ENCODE data around the gene NEU2.
"Not testable (repeated sequence)": the region's sequence is repeated elsewhere in the genome, so short reads cannot be mapped to it uniquely, and the experiment has no call there.

Gene NEU2

GRCh38 chr2:233011268-233011650 is 21.2 kb upstream of the NEU2 start:
- no peak for DNase-seq

- DNase-seq, result no peak
Observed at GRCh38 chr2:233011702-233012131, 20.8 kb upstream of the NEU2 start.

- DNase-seq, result no peak
Observed at GRCh38 chr2:233012301-233012971, 20.0 kb upstream of the NEU2 start.

- DNase-seq, result no peak
Observed at GRCh38 chr2:233013027-233013461, 19.4 kb upstream of the NEU2 start, which contains the start of gene NGEF. Gene NGEF (minus strand): TSS chr2:233013256. CDS start chr2:232974890, 38,366 bp downstream.

GRCh38 chr2:233013650-233014049 is 18.8 kb upstream of the NEU2 start:
- DNase-seq, result no peak

DNA sequence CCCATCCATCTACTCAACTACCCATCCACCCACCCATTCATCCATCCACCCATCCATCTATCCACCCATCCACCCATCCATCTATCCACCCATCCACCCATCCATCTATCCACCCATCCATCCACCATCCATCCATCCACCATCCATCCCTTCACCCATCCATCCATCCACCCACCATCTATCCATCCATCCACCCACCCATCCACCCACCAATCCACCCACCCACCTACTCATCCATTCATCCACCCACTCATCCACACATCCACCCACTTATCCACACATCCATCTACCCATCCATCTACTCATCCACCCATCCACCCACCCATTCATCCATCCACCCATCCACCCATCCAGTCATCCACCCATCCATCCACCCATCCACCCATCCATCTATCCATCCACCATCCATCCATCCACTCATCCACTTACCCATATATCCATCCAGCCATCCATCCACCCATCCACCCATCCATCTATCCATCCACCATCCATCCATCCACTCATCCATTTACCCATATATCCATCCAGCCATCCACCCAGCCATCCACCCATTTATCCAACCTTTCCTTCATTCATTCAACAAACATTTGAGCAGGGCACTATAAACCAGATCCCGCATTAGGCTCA is 17.3 kb upstream of the NEU2 start:
- no peak for DNase-seq

DNA sequence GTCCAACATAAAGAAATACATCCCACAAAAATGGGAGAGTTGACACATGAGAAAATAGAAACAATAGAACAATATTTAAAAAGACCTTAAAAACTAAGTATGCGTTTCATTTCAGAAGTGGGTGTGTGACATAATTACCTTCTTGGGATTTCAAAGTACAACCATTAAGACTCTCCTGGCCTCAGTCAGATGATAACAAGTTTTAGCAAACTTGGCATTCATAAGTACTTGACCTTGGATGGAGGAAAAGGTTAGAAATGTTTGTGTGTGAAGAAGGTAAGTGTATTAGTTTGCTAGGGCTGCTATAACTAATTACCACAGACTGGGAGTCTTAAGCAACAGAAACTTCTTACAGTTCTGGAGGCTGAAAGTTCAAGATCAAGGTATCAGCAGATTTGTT is 14.5 kb upstream of the NEU2 start:
- DNase-seq, result no peak

- DNase-seq, result not testable (repeated sequence)
Observed at GRCh38 chr2:233019610-233020009, 12.9 kb upstream of the NEU2 start.

DNA sequence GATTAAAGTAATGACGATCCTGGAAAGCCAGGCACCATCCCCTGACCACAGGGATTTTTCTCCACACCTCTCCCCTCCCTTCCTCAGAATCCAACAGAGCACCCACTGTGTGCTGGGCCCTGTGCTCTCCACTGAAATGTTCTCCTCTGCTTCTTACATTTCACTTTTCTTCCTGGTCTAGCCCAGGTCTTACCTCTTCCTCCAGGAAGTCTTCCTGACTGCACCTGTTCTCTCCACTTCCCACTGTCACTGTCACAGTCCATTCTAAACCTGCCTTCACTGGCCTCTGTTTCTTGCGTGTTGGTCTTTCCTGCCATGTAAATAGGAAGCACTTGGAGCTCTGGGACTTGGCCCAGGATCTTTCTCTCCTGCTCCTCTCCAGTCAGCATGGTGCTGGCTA is 12.0 kb upstream of the NEU2 start:
- no peak for DNase-seq

GRCh38 chr2:233021771-233022170 is 10.7 kb upstream of the NEU2 start:
- DNase-seq, result no peak

GRCh38 chr2:233022561-233022960 is 9.9 kb upstream of the NEU2 start:
- no peak for DNase-seq

GRCh38 chr2:233023007-233023760 is 9.3 kb upstream of the NEU2 start:
- DNase-seq, result no peak

GRCh38 chr2:233023761-233024410 is 8.6 kb upstream of the NEU2 start:
- no peak for DNase-seq

DNA sequence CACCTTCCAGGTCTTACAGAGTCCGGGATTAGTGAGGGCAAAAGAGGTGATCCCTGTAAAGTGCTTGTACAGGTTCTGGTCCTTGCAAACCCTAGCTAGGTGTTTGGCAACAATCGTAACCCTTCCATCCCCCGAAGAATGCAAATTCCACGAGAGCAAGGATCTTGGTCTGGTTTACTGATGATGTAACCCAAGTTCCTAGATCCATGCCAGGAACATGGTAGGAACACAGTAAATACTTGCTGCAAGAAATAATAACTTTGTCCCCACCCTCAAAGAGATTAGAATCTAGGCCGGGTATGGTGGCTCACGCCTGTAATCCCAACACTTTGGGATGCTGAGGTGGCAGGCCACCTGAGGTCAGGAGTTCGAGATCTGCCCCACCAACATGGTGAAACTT is 6.8 kb upstream of the NEU2 start:
- DNase-seq, result no peak

- DNase-seq, result no peak
Observed at GRCh38 chr2:233026198-233026813, 6.2 kb upstream of the NEU2 start.

DNA sequence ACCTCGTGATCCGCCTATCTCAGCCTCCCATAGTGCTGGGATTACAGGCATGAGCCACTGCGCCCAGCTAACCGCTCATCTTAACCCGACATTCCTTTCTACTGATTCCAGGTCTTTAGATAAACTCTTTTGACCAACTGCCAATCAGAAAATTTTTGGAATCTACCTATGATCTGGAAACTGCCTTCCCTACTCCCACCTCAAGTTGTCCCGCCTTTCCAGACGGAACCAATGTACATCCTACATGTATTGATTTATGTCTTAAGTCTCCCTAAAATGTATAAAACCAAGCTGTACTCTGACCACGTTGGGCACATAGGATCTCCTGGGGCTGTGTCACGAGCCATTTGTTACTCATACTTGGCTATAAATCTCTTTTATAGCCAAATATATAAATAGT is 3.2 kb upstream of the NEU2 start:
- DNase-seq, result no peak

DNA sequence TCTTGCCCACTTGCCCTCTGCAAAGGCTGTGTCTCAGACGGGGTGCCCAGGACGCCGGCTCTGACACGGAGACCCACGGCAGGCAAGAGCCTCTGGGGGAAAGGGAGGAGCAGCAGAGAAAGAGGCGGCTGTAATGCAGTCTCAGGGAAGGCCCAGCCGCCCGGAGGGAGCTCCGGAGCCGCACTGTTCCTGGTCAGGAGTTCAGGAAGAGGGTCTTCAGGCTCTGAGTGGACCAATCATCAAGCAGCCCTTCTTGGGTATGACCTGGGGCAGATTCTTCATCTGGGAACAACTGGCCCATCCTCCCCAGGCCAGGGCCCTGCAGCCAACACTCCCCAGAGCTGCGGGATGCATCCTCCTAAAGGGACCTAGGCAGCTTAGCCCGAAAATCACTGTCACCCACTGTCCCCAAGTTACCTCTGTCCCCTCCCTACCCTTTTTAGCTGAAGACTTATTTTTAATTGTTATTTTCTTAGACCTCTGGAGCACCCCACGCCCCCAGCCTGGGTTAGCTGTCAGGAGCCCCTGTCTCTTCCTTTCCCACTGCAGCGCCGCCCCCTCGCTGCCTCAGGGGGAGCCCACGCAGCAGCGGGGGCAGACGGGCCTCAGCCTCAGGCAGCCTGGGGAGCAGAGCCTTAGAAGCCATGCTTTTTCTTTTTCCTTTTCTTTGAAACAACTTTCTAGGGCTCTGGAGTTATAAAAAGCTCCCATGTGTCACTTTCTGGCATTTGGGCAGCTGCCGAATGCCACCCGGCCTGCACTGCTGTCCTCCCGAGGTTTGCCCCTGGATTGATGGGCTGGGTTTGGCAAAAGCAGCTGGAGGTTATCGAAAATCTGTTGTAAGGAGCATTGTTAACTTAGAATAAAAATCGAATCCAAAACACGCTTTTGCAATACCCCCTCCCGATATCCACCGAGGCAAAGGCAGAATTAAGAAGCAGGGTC is 644 bp upstream of the NEU2 start:
- DNase-seq, result no peak

GRCh38 chr2:233033672-233034071 is 1.2 kb downstream of the NEU2 start:
- no peak for DNase-seq

GRCh38 chr2:233034091-233034882 is 1.8 kb downstream of the NEU2 start:
- no peak for DNase-seq

DNA sequence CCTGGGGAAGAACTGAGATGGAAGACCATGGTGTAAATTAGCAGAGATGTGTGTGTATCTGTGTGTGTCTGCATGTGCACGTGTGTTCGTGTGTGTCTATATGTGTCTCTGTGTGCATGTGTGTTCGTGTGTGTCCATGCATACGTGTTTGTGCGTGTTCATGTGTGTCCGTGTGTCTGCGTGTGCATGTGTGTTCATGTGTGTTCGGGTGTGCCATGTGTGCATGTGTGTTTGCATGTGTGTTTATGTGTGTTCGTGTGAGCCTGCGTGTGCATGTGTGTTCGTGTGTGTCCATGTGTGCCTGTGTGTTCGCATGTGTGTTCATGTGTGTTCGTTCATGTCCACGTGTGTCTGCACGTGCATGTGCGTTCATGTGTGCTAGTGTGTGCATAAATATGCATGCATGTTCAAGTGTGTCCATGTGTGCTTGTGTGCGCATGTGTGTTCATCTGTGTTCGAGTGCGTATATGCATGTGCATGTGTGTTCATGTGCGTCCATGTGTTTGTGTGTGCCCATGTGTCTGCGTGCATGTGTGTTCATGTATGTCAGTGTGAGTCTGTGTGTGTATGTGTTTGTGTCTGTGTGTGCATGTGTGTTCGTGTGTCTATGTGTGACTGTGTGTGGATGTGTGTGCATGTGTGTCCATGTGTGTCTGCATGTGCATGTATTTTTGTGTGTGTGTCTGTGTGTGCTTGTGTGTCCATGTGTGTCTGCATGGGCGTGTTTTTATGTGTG is 3.1 kb downstream of the NEU2 start:
- DNase-seq, result no peak
